Measurements from ENCODE around the gene BCAS3. TPM values are rescaled to one million over a fixed set of nuclear protein-coding genes. Genes with fewer than 3 reads are reported as not detected.

BCAS3 gene
- total and polyA plus RNA-seq, 12 donors: 6.1 to 21.8 (median 17.2) TPM

DNA sequence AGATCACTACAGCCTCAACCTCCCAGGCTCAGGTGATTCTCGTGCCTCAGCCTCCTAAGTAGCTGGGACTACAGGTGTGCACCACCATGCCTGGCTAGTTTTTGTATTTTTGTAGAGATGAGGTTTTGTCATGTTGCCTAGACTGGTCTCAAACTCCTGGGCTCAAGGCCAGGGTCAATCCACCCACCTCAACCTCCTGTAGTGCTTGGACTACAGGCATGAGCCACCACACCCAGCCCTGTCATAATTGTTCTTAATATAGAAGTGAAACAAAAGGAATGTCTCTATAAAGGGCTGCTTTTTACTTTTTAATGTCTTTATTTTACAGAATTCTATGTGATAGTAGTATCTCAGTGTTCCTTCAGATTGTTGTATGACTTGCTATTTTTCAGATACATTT lies 376.8 kb downstream of the BCAS3 start:
- TF ChIP-seq, protein P1, sequence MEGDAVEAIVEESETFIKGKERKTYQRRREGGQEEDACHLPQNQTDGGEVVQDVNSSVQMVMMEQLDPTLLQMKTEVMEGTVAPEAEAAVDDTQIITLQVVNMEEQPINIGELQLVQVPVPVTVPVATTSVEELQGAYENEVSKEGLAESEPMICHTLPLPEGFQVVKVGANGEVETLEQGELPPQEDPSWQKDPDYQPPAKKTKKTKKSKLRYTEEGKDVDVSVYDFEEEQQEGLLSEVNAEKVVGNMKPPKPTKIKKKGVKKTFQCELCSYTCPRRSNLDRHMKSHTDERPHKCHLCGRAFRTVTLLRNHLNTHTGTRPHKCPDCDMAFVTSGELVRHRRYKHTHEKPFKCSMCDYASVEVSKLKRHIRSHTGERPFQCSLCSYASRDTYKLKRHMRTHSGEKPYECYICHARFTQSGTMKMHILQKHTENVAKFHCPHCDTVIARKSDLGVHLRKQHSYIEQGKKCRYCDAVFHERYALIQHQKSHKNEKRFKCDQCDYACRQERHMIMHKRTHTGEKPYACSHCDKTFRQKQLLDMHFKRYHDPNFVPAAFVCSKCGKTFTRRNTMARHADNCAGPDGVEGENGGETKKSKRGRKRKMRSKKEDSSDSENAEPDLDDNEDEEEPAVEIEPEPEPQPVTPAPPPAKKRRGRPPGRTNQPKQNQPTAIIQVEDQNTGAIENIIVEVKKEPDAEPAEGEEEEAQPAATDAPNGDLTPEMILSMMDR (IDR thresholded peaks at IDR 0.05): no peak
- H3K4me3 ChIP-seq: no peak overlapping the region
- DNase-seq (peak in 1 of 2 donors; percentile 9), ATAC-seq (peak in 3 of 8 donors; percentile 57 to 65 (median 62))
- H3K4me1 ChIP-seq: peaks cover 0 to 22% (median 5%) of the 10 kb centered on the region in 9 donors
- H3K36me3 ChIP-seq: no peaks in the 10 kb centered on the region
- 98 to 100% methylated on average over 1 of the region's 1 CpG for WGBS, 2 donors
- intact Hi-C loops (cut with DNase I): no loop called here
- no peaks in the 10 kb centered on the region for H3K27me3 ChIP-seq
- no peaks in the 10 kb centered on the region for H3K9me3 ChIP-seq
- H3K27ac ChIP-seq: peak overlapping the region in 1 of 10 donors; percentile 5

DNA sequence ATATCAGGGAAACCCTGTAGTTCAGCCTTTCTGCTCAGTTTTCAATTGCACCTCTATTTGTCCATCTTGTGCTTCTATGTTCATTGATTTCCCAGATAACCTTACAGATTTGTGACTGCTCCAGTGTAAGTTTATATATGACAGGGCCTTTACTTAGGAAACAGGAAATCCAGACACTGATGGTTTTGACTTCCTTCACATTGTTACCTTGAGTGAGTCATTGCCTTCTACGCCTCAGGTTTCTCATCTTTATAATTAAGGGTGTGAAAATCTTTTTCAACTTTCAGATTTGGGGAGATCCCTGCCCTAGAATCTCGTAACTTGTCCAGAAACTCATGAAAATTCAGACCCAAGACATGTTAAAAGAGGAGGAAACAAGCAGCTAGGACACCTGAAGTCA lies 379.6 kb downstream of the BCAS3 start:
- no peak overlapping the region for H3K4me3 ChIP-seq
- ATAC-seq: no peak

DNA sequence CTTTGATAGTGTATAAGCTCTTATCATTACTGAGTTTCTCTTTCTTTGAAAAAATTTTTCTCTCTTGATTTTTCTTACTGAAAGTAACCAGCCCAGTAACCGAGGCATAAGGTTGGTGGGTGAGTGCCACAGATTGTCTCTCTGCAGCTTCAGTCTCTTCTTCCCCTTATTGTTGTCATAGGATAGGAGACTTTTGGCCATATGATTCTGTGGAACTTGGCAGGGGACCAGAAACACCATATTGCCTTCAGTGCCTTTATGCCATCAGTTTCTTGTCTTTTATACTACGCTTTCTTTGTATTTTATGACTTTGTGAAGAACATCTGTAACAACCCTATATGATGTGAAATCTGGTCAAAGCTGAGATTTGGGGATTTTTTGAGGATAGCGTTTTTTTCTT lies 380.4 kb downstream of the BCAS3 start:
- TF ChIP-seq, protein P1 (IDR thresholded peaks at IDR 0.05): no peak
- H3K4me3 ChIP-seq: no peak overlapping the region
- H3K4me1 ChIP-seq: peaks cover 0 to 18% (median 5%) of the 10 kb centered on the region in 9 donors
- ATAC-seq (no peak), DNase-seq (no peak)
- no peaks in the 10 kb centered on the region for H3K36me3 ChIP-seq
- intact Hi-C loops (cut with DNase I): no loop called here
- no peak overlapping the region for H3K27ac ChIP-seq
- H3K27me3 ChIP-seq: no peaks in the 10 kb centered on the region
- H3K9me3 ChIP-seq: no peaks in the 10 kb centered on the region
- 90 to 94% methylated on average over 3 of the region's 3 CpGs for WGBS, 2 donors

More for the DNA sequence above, 379.6 kb downstream of the BCAS3 start:
- 70 to 84% methylated on average over 2 of the region's 2 CpGs for WGBS, 2 donors
- Histone ChIP-seq H3K4me1 (peaks cover 0 to 22% (median 5%) of the 10 kb centered on the region in 9 donors), H3K27ac (no peak overlapping the region), H3K9me3 (no peaks in the 10 kb centered on the region), H3K36me3 (no peaks in the 10 kb centered on the region), H3K27me3 (no peaks in the 10 kb centered on the region)
- intact Hi-C loops (cut with DNase I): no loop called here
- TF ChIP-seq, protein P1 (IDR thresholded peaks at IDR 0.05): no peak
- no peak for DNase-seq

DNA sequence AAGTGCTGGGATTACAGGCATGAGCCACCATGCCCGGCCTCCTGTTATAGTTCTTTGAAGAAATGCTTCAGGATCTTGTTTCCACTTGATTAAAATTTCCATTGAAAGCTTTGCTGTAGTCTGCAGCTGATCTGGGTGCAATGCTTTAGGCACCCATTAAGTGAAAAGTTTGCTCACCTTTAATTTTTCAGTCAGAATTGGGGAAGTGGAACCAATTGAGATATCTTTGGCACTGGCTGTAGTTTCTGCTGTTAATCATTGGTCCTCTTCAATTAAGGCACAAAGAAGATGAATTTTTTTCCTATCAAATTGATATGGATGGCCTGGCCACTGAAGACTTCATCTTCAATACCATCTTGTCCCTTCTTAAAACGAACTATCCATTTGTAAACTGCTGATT lies 385.9 kb downstream of the BCAS3 start:
- TF ChIP-seq, protein P1 (IDR thresholded peaks at IDR 0.05): no peak
- Histone ChIP-seq H3K36me3 (no peaks in the 10 kb centered on the region), H3K9me3 (no peaks in the 10 kb centered on the region), H3K27me3 (no peaks in the 10 kb centered on the region), H3K4me1 (peaks cover 0 to 23% (median 20%) of the 10 kb centered on the region in 9 donors), H3K4me3 (no peak overlapping the region), H3K27ac (no peak overlapping the region)
- ATAC-seq (no peak), DNase-seq (no peak)
- whole genome bisulfite sequencing, 2 donors: 95 to 97% methylated on average over 2 of the region's 2 CpGs
- intact Hi-C loops (cut with DNase I): no loop called here

All from heart right ventricle (tissue), 16 donors.